PFSK-1 (cell line): ENCODE results near the gene FBXO28.

ENCODE experiments used
- POLR2AphosphoS5 ChIP-seq: IDR thresholded peaks from 2 replicates; pipeline ENCODE4 v1.6.1; 2012; ENCODE audit warnings: low read depth, mild to moderate bottlenecking, control low read depth, low read length, moderate library complexity
- TAF1 ChIP-seq: IDR thresholded peaks from 2 replicates; pipeline ENCODE4 v1.6.1; 2012; ENCODE audit warnings: low read length, control low read depth, borderline replicate concordance; ENCODE audit not compliant: insufficient read depth
- TF ChIP-seq, protein P1 (sequence below), 2 experiments: IDR thresholded peaks; 2 replicates each; pipeline versions ENCODE4 v1.6.1 to v1.8.0; 2011 to 2012; ENCODE audit warnings: low read depth in 2 of 2, low read length in 2 of 2, control low read depth in 1 of 2, inconsistent platforms in 1 of 2, mild to moderate bottlenecking in 1 of 2, moderate library complexity in 1 of 2; ENCODE audit not compliant: insufficient read depth in 1 of 2

DNA sequence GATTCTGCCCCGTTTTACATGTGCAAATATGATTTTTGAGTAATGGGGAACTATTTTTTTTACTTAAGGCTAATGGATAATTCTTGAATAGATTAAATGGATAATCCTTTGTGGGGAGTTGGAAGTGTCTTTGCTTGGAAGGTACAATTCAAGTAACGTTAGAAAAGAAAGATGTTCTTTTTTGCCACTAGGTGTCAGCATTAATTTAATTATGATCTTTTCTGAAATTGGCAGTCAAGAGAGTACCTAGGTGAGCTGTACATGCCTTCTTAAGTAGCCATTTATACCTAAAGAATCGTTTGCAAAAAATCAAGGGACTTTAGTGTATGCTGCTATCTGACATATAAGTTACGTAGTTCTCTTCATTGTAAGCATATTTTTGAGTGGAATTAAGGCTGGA, 2.2 kb downstream of the FBXO28 start:
- TF ChIP-seq, protein P1, sequence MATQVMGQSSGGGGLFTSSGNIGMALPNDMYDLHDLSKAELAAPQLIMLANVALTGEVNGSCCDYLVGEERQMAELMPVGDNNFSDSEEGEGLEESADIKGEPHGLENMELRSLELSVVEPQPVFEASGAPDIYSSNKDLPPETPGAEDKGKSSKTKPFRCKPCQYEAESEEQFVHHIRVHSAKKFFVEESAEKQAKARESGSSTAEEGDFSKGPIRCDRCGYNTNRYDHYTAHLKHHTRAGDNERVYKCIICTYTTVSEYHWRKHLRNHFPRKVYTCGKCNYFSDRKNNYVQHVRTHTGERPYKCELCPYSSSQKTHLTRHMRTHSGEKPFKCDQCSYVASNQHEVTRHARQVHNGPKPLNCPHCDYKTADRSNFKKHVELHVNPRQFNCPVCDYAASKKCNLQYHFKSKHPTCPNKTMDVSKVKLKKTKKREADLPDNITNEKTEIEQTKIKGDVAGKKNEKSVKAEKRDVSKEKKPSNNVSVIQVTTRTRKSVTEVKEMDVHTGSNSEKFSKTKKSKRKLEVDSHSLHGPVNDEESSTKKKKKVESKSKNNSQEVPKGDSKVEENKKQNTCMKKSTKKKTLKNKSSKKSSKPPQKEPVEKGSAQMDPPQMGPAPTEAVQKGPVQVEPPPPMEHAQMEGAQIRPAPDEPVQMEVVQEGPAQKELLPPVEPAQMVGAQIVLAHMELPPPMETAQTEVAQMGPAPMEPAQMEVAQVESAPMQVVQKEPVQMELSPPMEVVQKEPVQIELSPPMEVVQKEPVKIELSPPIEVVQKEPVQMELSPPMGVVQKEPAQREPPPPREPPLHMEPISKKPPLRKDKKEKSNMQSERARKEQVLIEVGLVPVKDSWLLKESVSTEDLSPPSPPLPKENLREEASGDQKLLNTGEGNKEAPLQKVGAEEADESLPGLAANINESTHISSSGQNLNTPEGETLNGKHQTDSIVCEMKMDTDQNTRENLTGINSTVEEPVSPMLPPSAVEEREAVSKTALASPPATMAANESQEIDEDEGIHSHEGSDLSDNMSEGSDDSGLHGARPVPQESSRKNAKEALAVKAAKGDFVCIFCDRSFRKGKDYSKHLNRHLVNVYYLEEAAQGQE (IDR thresholded peaks at IDR 0.05; ENCODE audit: insufficient read depth in 1 of 2, low read depth in 2 of 2, low read length in 2 of 2) = no peak
- TF ChIP-seq TAF1 = no peak
- no peak for TF ChIP-seq POLR2AphosphoS5
